ENCODE measurements around the gene SLC2A9.

Gene SLC2A9

GRCh38 chr4:9781343-9782135, 239.8 kb downstream of the SLC2A9 start, which contains the start of gene DRD5:
Gene DRD5 (plus strand): TSS chr4:9781634. CDS start chr4:9782030, 396 bp downstream.
- no peak for DNase-seq (ENCODE audit: extremely low spot score)
- CTCF ChIA-PET = no interaction called here
- TF ChIP-seq CTCF (IDR thresholded peaks at IDR 0.05; ENCODE audit: control extremely low read depth, extremely low read depth, low read depth, missing control alignments) = no peak
- POLR2A ChIA-PET = no interaction called here
